Large intestine (tissue), 3 donors: Measurements from ENCODE around the gene ALK. TPM values are rescaled to one million over a fixed set of nuclear protein-coding genes. Genes with fewer than 3 reads are reported as not detected.

Experiments
- DNase-seq, 2 donors: peaks; one replicate each; pipeline versions ENCODE4 v3.0.0 to v3.0.0-alpha.2; 2013
- H3K27ac ChIP-seq: one replicate; pipeline ENCODE4 v1.5.1; 2013; ENCODE audit warnings: low read length
- H3K27me3 ChIP-seq: 2 replicates; pipeline ENCODE4 v1.6.1; 2013; ENCODE audit warnings: low read length; ENCODE audit not compliant: control insufficient read depth, insufficient read depth
- H3K36me3 ChIP-seq: 2 replicates; pipeline ENCODE4 v1.6.1; 2013; ENCODE audit warnings: low read length; ENCODE audit not compliant: control insufficient read depth, insufficient read depth
- H3K4me1 ChIP-seq: one replicate; pipeline ENCODE4 v1.6.1; 2013; ENCODE audit warnings: low read length; ENCODE audit not compliant: control insufficient read depth, insufficient read depth
- H3K4me3 ChIP-seq: one replicate; pipeline ENCODE4 v1.5.1; 2013; ENCODE audit warnings: low read length
- H3K9me3 ChIP-seq: one replicate; pipeline ENCODE4 v1.6.1; 2013; ENCODE audit warnings: mild to moderate bottlenecking, low read depth, low read length, moderate library complexity; ENCODE audit not compliant: control insufficient read depth
- WGBS: methylation state at CpG from one replicate; pipeline ENCODE4 v1.1.5; 2013; ENCODE audit warnings: low lambda C conversion rate; ENCODE audit not compliant: insufficient coverage; 5-methylcytosine and 5-hydroxymethylcytosine counted together
- polyA plus RNA-seq: library from polyadenylated mRNA; unstranded; fragments of 120-200 nt; gene quantifications from one replicate; pipeline ENCODE4 v1.2.1, GENCODE V29; 2013

The ALK gene
- polyA plus RNA-seq, 1 donor: 1.5 TPM

GRCh38 chr2:29310650-29311348 is 610.6 kb downstream of the ALK start:
- no CpG with 5 or more reads among the region's 10 CpGs for WGBS
- no peak overlapping the region for H3K4me3 ChIP-seq
- H3K9me3 ChIP-seq: no peaks in the 10 kb centered on the region
- DNase-seq: no peak
- peaks cover 14% of the 10 kb centered on the region for H3K27me3 ChIP-seq
- no peaks in the 10 kb centered on the region for H3K4me1 ChIP-seq
- no peaks in the 10 kb centered on the region for H3K36me3 ChIP-seq
- no peak overlapping the region for H3K27ac ChIP-seq

- no CpG with 5 or more reads among the region's 9 CpGs for WGBS
Observed at GRCh38 chr2:29309090-29310029, 612.0 kb downstream of the ALK start.

GRCh38 chr2:29308366-29308765 is 613.0 kb downstream of the ALK start:
- Histone ChIP-seq H3K9me3 (no peaks in the 10 kb centered on the region), H3K27me3 (peaks cover 9% of the 10 kb centered on the region), H3K4me1 (no peaks in the 10 kb centered on the region), H3K27ac (no peak overlapping the region), H3K4me3 (no peak overlapping the region), H3K36me3 (no peaks in the 10 kb centered on the region)
- WGBS: 88% methylated on average over 8 of the region's 9 CpGs
- DNase-seq: no peak

More at GRCh38 chr2:29309090-29310029, 612.0 kb downstream of the ALK start:
- peak; percentile 26 to 49 for DNase-seq
- no peaks in the 10 kb centered on the region for H3K4me1 ChIP-seq
- no peak overlapping the region for H3K27ac ChIP-seq
- no peak overlapping the region for H3K4me3 ChIP-seq
- no peaks in the 10 kb centered on the region for H3K36me3 ChIP-seq
- H3K27me3 ChIP-seq: peaks cover 10% of the 10 kb centered on the region
- no peaks in the 10 kb centered on the region for H3K9me3 ChIP-seq

- DNase-seq: no peak
- Histone ChIP-seq H3K36me3 (no peaks in the 10 kb centered on the region), H3K27ac (no peak overlapping the region), H3K9me3 (no peaks in the 10 kb centered on the region), H3K4me3 (no peak overlapping the region), H3K4me1 (no peaks in the 10 kb centered on the region), H3K27me3 (peaks cover 3% of the 10 kb centered on the region)
- WGBS: no CpG with 5 or more reads among the region's 2 CpGs
Observed at GRCh38 chr2:29307519-29307918, 613.9 kb downstream of the ALK start.

- WGBS: no CpG with 5 or more reads among the region's 6 CpGs
Observed at GRCh38 chr2:29305762-29306161, 615.6 kb downstream of the ALK start.

GRCh38 chr2:29304399-29305060 is 616.9 kb downstream of the ALK start:
- H3K27ac ChIP-seq: no peak overlapping the region
- DNase-seq: no peak
- H3K36me3 ChIP-seq: no peaks in the 10 kb centered on the region
- H3K27me3 ChIP-seq: peaks cover 3% of the 10 kb centered on the region
- no peaks in the 10 kb centered on the region for H3K4me1 ChIP-seq
- no peak overlapping the region for H3K4me3 ChIP-seq
- no peaks in the 10 kb centered on the region for H3K9me3 ChIP-seq
- WGBS: no CpG with 5 or more reads among the region's 4 CpGs

More at GRCh38 chr2:29305762-29306161, 615.6 kb downstream of the ALK start:
- peaks cover 3% of the 10 kb centered on the region for H3K27me3 ChIP-seq
- no peak overlapping the region for H3K4me3 ChIP-seq
- no peak for DNase-seq
- H3K4me1 ChIP-seq: no peaks in the 10 kb centered on the region
- H3K36me3 ChIP-seq: no peaks in the 10 kb centered on the region
- H3K27ac ChIP-seq: no peak overlapping the region
- H3K9me3 ChIP-seq: no peaks in the 10 kb centered on the region

GRCh38 chr2:29296585-29296984 is 624.8 kb downstream of the ALK start:
- H3K4me3 ChIP-seq: no peak overlapping the region
- H3K27me3 ChIP-seq: no peaks in the 10 kb centered on the region
- no peak for DNase-seq
- no CpG with 5 or more reads among the region's 10 CpGs for WGBS
- H3K27ac ChIP-seq: no peak overlapping the region
- no peaks in the 10 kb centered on the region for H3K9me3 ChIP-seq
- no peaks in the 10 kb centered on the region for H3K36me3 ChIP-seq
- H3K4me1 ChIP-seq: no peaks in the 10 kb centered on the region

GRCh38 chr2:29295845-29296244 is 625.5 kb downstream of the ALK start:
- Histone ChIP-seq H3K4me3 (no peak overlapping the region), H3K27me3 (no peaks in the 10 kb centered on the region), H3K27ac (no peak overlapping the region), H3K4me1 (no peaks in the 10 kb centered on the region), H3K9me3 (no peaks in the 10 kb centered on the region), H3K36me3 (no peaks in the 10 kb centered on the region)
- DNase-seq: no peak
- no CpG with 5 or more reads among the region's 4 CpGs for WGBS

GRCh38 chr2:29293830-29294438 is 627.5 kb downstream of the ALK start:
- Histone ChIP-seq H3K4me3 (no peak overlapping the region), H3K27me3 (no peaks in the 10 kb centered on the region), H3K4me1 (no peaks in the 10 kb centered on the region), H3K9me3 (no peaks in the 10 kb centered on the region), H3K36me3 (no peaks in the 10 kb centered on the region), H3K27ac (no peak overlapping the region)
- no CpG with 5 or more reads among the region's 5 CpGs for WGBS
- DNase-seq: peak in 1 of 2 donors; percentile 22
